HG03045 (cell line): ENCODE measurements around the gene EPN2.
A peak's percentile ranks its signal among the peaks of the same experiment; 100 is the strongest.

Experiments
- ATAC-seq: cut with Tn5 transposase; IDR thresholded peaks from one replicate; pipeline ENCODE4 v1.9.1; 2021; ENCODE audit warnings: mild to moderate bottlenecking, moderate library complexity; ENCODE audit not compliant: unreplicated experiment

EPN2 gene

GRCh38 chr17:19377602-19378415 lies 140.6 kb downstream of the EPN2 start:
- peak; percentile 92 for ATAC-seq

- peak; percentile 2 for ATAC-seq
Measured at GRCh38 chr17:19378416-19379360, 141.5 kb downstream of the EPN2 start, which contains the start of gene MAPK7. TSS of gene MAPK7 (plus strand) at chr17:19378498. CDS start at chr17:19378901, 403 bp downstream.

- no peak for ATAC-seq
Measured at GRCh38 chr17:19379361-19380065, 142.3 kb downstream of the EPN2 start.

GRCh38 chr17:19380481-19381301 lies 143.5 kb downstream of the EPN2 start:
- ATAC-seq: no peak

- no peak for ATAC-seq
Measured at GRCh38 chr17:19381361-19381740, 144.2 kb downstream of the EPN2 start.

GRCh38 chr17:19381741-19382444 lies 144.7 kb downstream of the EPN2 start:
- ATAC-seq: no peak

GRCh38 chr17:19382531-19383444 lies 145.6 kb downstream of the EPN2 start:
- ATAC-seq: no peak

GRCh38 chr17:19383681-19384470 lies 146.7 kb downstream of the EPN2 start:
- ATAC-seq: no peak

- no peak for ATAC-seq
Measured at GRCh38 chr17:19384723-19385391, 147.7 kb downstream of the EPN2 start.

GRCh38 chr17:19385521-19385983 lies 148.4 kb downstream of the EPN2 start:
- no peak for ATAC-seq
